Kidney epithelial cell (primary cell): ENCODE measurements around the gene SLC39A11. TPM values are rescaled to one million over a fixed set of nuclear protein-coding genes. Genes with fewer than 3 reads are reported as not detected.
"Not testable (repeated sequence)": the region's sequence is repeated elsewhere in the genome, so short reads cannot be mapped to it uniquely, and the experiment has no call there.

ENCODE experiments used
- DNase-seq: peaks from one replicate; pipeline ENCODE4 v3.0.0-alpha.2; 2010; ENCODE audit warnings: low read depth
- H3K27me3 ChIP-seq: 2 replicates; pipeline ENCODE4 v1.6.0; 2011; ENCODE audit warnings: low read length; ENCODE audit not compliant: control insufficient read depth, insufficient read depth
- H3K36me3 ChIP-seq: 2 replicates; pipeline ENCODE4 v1.5.1; 2011; ENCODE audit warnings: low read length; ENCODE audit not compliant: control insufficient read depth, insufficient read depth
- H3K4me3 ChIP-seq: 2 replicates; pipeline ENCODE4 v1.5.1; 2011; ENCODE audit warnings: low read depth, mild to moderate bottlenecking, control low read depth, low read length
- CTCF ChIP-seq: IDR thresholded peaks from 2 replicates; pipeline ENCODE4 v1.5.1; 2011; ENCODE audit warnings: mild to moderate bottlenecking, moderate library complexity, low read length, control low read depth, inconsistent platforms; ENCODE audit not compliant: insufficient read depth, poor library complexity, severe bottlenecking
- total RNA-seq: library from RNA; depleted of rRNA; stranded (reverse); fragments of >200 nt; gene quantifications from 2 replicates; pipeline ENCODE4 v1.2.3, GENCODE V29; 2015

The SLC39A11 gene
- total RNA-seq, 1 donor from 2014 or later: 13.0 TPM

- DNase-seq: no peak
- TF ChIP-seq CTCF: no peak
Measured at GRCh38 chr17:72714357-72714966, 378.0 kb downstream of the SLC39A11 start.

GRCh38 chr17:72713701-72714100 is 378.8 kb downstream of the SLC39A11 start:
- Histone ChIP-seq H3K36me3 (no peaks in the 10 kb centered on the region), H3K27me3 (no peaks in the 10 kb centered on the region), H3K4me3 (no peak overlapping the region)
- DNase-seq: no peak
- no peak for TF ChIP-seq CTCF

More at GRCh38 chr17:72714357-72714966, 378.0 kb downstream of the SLC39A11 start:
- Histone ChIP-seq H3K36me3 (no peaks in the 10 kb centered on the region), H3K27me3 (no peaks in the 10 kb centered on the region), H3K4me3 (no peak overlapping the region)

- no peak overlapping the region for H3K4me3 ChIP-seq
- no peaks in the 10 kb centered on the region for H3K27me3 ChIP-seq
- DNase-seq: no peak
- no peaks in the 10 kb centered on the region for H3K36me3 ChIP-seq
- TF ChIP-seq CTCF: no peak
Measured at GRCh38 chr17:72711521-72712310, 380.8 kb downstream of the SLC39A11 start.

- Histone ChIP-seq H3K4me3 (no peak overlapping the region), H3K36me3 (no peaks in the 10 kb centered on the region), H3K27me3 (no peaks in the 10 kb centered on the region)
- DNase-seq: no peak
- no peak for TF ChIP-seq CTCF
Measured at GRCh38 chr17:72710834-72711233, 381.7 kb downstream of the SLC39A11 start.

- no peak for DNase-seq
- TF ChIP-seq CTCF: no peak
- no peaks in the 10 kb centered on the region for H3K27me3 ChIP-seq
- H3K4me3 ChIP-seq: no peak overlapping the region
- no peaks in the 10 kb centered on the region for H3K36me3 ChIP-seq
Measured at GRCh38 chr17:72710202-72710601, 382.3 kb downstream of the SLC39A11 start.

GRCh38 chr17:72708682-72709081 is 383.8 kb downstream of the SLC39A11 start:
- not testable (repeated sequence) for H3K27me3 ChIP-seq, DNase-seq, H3K36me3 ChIP-seq, H3K4me3 ChIP-seq
